GM20431 (cell line): Measurements from ENCODE around the gene ZNF701.
"Not testable (repeated sequence)": the region's sequence is repeated elsewhere in the genome, so short reads cannot be mapped to it uniquely, and the experiment has no call there.

Experiments used
- in situ Hi-C: fragments of 300-500 bp; cut with MseI, MboI; formaldehyde crosslinking; loops from one replicate; pipeline ENCODE4 v1.15.0; 2020; ENCODE audit warnings: low sequenced_read_pairs; ENCODE audit not compliant: unreplicated experiment

The ZNF701 gene

GRCh38 chr19:52561611-52562010 is 8.5 kb upstream of the ZNF701 start:
- in situ Hi-C loops = not testable (repeated sequence)

- in situ Hi-C loops = no loop called here
Observed at GRCh38 chr19:52566121-52566520, 4.0 kb upstream of the ZNF701 start.

- in situ Hi-C loops = no loop called here
Observed at GRCh38 chr19:52566588-52566987, 3.5 kb upstream of the ZNF701 start.

- in situ Hi-C loops = no loop called here
Observed at GRCh38 chr19:52567921-52568320, 2.2 kb upstream of the ZNF701 start.

GRCh38 chr19:52569638-52569999 is 468 bp upstream of the ZNF701 start:
- in situ Hi-C loops = not testable (repeated sequence)

GRCh38 chr19:52584736-52585440 is 14.8 kb downstream of the ZNF701 start:
- in situ Hi-C loops = no loop called here

GRCh38 chr19:52585604-52586003 is 15.5 kb downstream of the ZNF701 start:
- in situ Hi-C loops = no loop called here

- in situ Hi-C loops = no loop called here
Observed at GRCh38 chr19:52590728-52591127, 20.6 kb downstream of the ZNF701 start.

GRCh38 chr19:52592301-52592700 is 22.2 kb downstream of the ZNF701 start:
- in situ Hi-C loops = no loop called here

- in situ Hi-C loops = not testable (repeated sequence)
Observed at GRCh38 chr19:52593441-52593840, 23.4 kb downstream of the ZNF701 start.

- in situ Hi-C loops = no loop called here
Observed at GRCh38 chr19:52599241-52599640, 29.2 kb downstream of the ZNF701 start.

- in situ Hi-C loops = no loop called here
Observed at GRCh38 chr19:52600639-52601024, 30.5 kb downstream of the ZNF701 start.

GRCh38 chr19:52601025-52601973 is 31.2 kb downstream of the ZNF701 start:
- in situ Hi-C loops = no loop called here

GRCh38 chr19:52601974-52602366 is 31.9 kb downstream of the ZNF701 start:
- in situ Hi-C loops = not testable (repeated sequence)

- in situ Hi-C loops = no loop called here
Observed at GRCh38 chr19:52602941-52603340, 32.9 kb downstream of the ZNF701 start.

- in situ Hi-C loops = no loop called here
Observed at GRCh38 chr19:52603558-52604207, 33.6 kb downstream of the ZNF701 start.

- in situ Hi-C loops = no loop called here
Observed at GRCh38 chr19:52613299-52613906, 43.3 kb downstream of the ZNF701 start.

GRCh38 chr19:52621376-52621775 is 51.3 kb downstream of the ZNF701 start:
- in situ Hi-C loops = no loop called here

- in situ Hi-C loops = no loop called here
Observed at GRCh38 chr19:52622261-52622660, 52.2 kb downstream of the ZNF701 start.

GRCh38 chr19:52626915-52627314 is 56.8 kb downstream of the ZNF701 start:
- in situ Hi-C loops = no loop called here
